ENCODE results near the gene MCIDAS.

The MCIDAS gene

GRCh38 chr5:55222092-55222984 is 4.8 kb downstream of the MCIDAS start:
- TF ChIP-seq REST (IDR thresholded peaks at IDR 0.05; ENCODE audit: insufficient read depth in 1 of 2, low read depth in 2 of 2, low read length in 2 of 2), result no peak
- no peak for TF ChIP-seq SIN3A (IDR thresholded peaks at IDR 0.05; ENCODE audit: borderline replicate concordance, insufficient read depth, low read length)
- no peak for TF ChIP-seq POLR2AphosphoS5 (IDR thresholded peaks at IDR 0.05; ENCODE audit: low read depth, low read length)
- TF ChIP-seq FOXP2 (optimal IDR thresholded peaks at IDR 0.05; ENCODE audit: borderline replicate concordance, extremely low read depth, extremely low read length, insufficient read depth), result no peak
- no peak for TF ChIP-seq TAF1 (IDR thresholded peaks at IDR 0.05; ENCODE audit: borderline replicate concordance, insufficient read depth, low read length)

GRCh38 chr5:55220433-55221185 is 6.5 kb downstream of the MCIDAS start:
- TF ChIP-seq SIN3A (IDR thresholded peaks at IDR 0.05; ENCODE audit: borderline replicate concordance, insufficient read depth, low read length) (no peak), FOXP2 (optimal IDR thresholded peaks at IDR 0.05; ENCODE audit: borderline replicate concordance, extremely low read depth, extremely low read length, insufficient read depth) (no peak), REST (IDR thresholded peaks at IDR 0.05; ENCODE audit: insufficient read depth in 1 of 2, low read depth in 2 of 2, low read length in 2 of 2) (no peak), TAF1 (IDR thresholded peaks at IDR 0.05; ENCODE audit: borderline replicate concordance, insufficient read depth, low read length) (no peak), POLR2AphosphoS5 (IDR thresholded peaks at IDR 0.05; ENCODE audit: low read depth, low read length) (no peak)

GRCh38 chr5:55219770-55220169 is 7.3 kb downstream of the MCIDAS start:
- TF ChIP-seq TAF1 (IDR thresholded peaks at IDR 0.05; ENCODE audit: borderline replicate concordance, insufficient read depth, low read length) (no peak), SIN3A (IDR thresholded peaks at IDR 0.05; ENCODE audit: borderline replicate concordance, insufficient read depth, low read length) (no peak)

- TF ChIP-seq TAF1 (IDR thresholded peaks at IDR 0.05; ENCODE audit: borderline replicate concordance, insufficient read depth, low read length), result no peak
- no peak for TF ChIP-seq REST (IDR thresholded peaks at IDR 0.05; ENCODE audit: insufficient read depth in 1 of 2, low read depth in 2 of 2, low read length in 2 of 2)
- TF ChIP-seq FOXP2 (optimal IDR thresholded peaks at IDR 0.05; ENCODE audit: borderline replicate concordance, extremely low read depth, extremely low read length, insufficient read depth), result no peak
- TF ChIP-seq POLR2AphosphoS5 (IDR thresholded peaks at IDR 0.05; ENCODE audit: low read depth, low read length), result no peak
- TF ChIP-seq SIN3A (IDR thresholded peaks at IDR 0.05; ENCODE audit: borderline replicate concordance, insufficient read depth, low read length), result no peak
Observed at GRCh38 chr5:55218967-55219366, 8.1 kb downstream of the MCIDAS start.

- TF ChIP-seq REST (IDR thresholded peaks at IDR 0.05; ENCODE audit: insufficient read depth in 1 of 2, low read depth in 2 of 2, low read length in 2 of 2), result no peak
- TF ChIP-seq POLR2AphosphoS5 (IDR thresholded peaks at IDR 0.05; ENCODE audit: low read depth, low read length), result no peak
- no peak for TF ChIP-seq SIN3A (IDR thresholded peaks at IDR 0.05; ENCODE audit: borderline replicate concordance, insufficient read depth, low read length)
- TF ChIP-seq FOXP2 (optimal IDR thresholded peaks at IDR 0.05; ENCODE audit: borderline replicate concordance, extremely low read depth, extremely low read length, insufficient read depth), result no peak
- no peak for TF ChIP-seq TAF1 (IDR thresholded peaks at IDR 0.05; ENCODE audit: borderline replicate concordance, insufficient read depth, low read length)
Observed at GRCh38 chr5:55211184-55211874, 15.8 kb downstream of the MCIDAS start.

Measured in PFSK-1 (cell line).